ENCODE measurements around the gene GPR18.
A peak's percentile ranks its signal among the peaks of the same experiment; 100 is the strongest.
"Not testable (repeated sequence)": the region's sequence is repeated elsewhere in the genome, so short reads cannot be mapped to it uniquely, and the experiment has no call there.

Gene GPR18

DNA sequence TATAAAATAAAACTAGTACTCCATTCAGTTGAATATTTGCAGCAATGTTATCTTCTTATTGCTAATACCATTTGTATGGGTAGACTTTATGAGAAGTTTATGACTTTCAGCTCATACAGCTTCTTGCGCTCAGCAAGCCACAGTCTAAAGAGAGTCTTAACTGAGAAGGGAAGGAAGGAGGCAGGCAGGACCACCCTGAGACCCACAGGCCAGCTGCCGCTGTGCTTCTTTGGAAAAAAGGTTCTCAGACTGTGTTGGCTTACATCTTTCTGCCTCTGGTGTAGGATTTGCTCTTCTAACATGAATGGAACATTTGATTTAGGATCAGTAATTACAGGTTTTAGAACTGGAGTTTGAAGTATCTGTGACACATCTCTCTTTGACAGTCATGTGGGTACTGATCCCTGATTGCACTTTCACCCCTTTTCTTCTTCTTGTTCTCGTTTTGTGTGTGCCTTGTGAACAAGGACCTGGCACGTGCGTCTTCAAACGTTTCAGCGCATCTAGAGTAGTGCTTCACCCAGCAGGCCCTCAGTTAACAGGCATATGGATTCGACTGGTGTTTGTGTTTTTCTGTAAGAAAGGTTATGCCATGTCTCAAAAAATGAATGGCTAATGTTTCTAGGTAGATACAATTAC is 7.1 kb upstream of the GPR18 start:
- no peak for DNase-seq

DNA sequence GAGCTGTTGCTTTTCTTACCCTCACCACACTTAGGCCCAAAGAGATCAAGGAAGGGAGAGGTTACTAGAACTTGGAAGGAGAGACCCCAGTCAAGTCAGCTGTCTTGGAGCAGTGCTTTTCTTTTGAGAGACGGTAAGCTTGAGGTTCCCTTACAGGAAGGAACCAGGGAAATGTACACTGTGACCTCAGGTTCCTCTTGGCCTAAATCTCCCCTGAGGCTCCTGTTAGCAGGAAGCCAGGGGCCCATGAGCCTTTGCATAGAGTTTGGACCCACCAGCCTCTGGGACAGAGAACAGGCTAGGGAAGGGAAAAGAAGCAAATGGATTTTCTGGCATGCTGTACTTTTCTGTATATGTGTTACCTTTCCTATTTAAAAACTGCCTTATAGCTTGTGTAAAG is 5.9 kb upstream of the GPR18 start:
- DNase-seq: peak; percentile 47

DNA sequence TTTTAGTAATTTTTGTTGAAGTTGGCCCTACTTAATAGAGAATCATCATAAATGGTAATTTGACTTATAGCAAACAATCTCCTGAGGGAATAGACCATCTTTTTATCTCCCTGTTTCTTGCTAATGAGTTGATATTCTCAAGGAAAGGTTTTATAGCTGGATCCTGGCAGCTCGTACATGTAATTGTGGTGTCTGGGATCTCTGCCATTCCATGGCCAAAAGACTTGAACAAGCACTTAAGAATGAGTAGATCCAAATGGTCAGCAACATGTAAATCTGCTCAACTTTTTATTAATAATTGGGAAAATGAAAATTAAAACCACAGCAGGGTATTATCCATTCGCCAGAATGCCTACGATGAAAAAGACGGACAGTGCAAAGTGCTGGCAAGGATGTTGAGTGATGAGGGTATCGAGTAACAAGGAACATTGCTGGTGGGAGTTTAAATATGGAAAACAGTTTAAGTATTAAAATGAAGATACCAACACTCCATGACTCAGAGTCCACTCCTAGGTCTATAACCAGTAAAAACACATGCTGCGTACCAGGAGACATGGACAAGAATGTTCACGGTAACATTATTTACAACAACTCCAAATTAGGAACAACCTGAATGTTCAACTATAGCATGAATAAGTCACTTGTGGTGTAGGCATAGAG is 5.1 kb upstream of the GPR18 start:
- no peak for DNase-seq

DNA sequence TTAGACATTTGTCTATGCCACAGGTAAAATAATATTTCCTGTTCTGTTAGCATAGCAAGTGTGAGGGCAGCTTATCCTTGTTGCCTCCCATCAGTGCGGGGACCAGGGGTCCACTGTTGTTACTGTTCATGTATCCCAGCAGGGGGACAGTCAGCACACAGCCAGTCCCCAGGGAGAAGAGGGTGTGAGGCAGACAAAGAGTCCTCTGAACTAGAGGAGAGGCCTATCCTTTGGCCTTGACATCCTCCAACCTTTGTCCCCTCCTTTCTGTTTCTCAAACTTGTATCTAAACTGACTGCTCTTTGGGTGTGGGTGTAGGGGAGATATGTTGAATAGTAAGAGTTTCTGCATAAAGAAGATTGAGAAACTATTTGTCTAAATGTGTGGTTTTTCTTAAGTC is 2.9 kb upstream of the GPR18 start:
- DNase-seq: no peak

DNA sequence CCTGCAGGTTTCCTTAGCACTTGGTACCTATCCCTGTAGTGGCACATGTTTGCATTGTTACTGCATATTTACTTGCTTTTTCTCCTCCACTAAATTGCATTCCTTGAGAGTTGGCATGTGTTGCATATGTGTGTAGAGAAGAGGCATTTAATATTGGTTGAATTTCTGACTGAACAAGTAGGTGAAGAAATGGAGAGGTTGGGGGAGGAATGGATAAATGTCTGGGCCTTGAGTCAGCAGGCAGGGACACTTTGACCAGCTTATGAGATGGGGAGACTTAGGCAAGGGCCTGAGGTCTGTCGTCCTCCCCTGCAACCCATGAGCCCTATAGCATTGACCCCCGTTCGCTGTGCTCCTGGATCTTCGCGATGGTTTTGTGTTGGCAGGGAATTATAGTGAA is 2.0 kb upstream of the GPR18 start:
- no peak for DNase-seq

DNA sequence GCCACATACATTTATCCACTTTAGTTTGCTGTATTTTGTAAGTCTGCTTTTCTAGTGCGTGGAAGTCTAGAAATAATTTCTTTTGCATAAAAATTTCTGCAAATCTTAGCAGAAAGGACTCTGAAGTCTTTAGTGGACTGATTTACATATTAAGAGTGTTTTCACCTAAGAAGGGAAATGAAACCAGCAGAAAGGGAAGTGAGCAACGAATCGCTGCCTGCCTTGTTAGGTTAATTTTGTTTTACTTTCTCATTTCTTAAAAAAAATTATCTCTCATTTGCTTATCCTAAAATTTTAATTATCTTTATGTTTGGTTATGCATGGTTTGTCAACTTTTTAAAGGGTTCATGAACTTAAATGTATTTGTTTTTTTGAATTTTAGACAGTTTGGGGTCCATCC is 767 bp upstream of the GPR18 start:
- DNase-seq: no peak

DNA sequence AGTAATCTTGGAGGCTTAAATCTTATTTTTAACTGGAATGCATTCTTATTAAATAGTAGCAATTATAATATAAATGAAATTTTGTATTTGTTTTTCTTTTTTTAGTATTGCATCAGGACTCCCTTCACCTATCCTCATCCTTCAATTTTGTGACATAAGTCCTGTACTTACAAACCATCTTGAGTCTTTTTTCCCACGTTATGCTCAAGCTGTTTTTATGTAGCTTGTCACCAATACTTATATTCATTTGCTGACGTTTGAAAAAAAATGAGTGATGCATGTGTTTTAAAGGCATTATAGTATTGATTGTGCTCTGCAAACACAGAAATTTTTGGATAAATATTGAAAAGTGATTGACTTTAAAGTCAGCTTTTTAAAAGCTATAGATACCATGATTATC is 888 bp downstream of the GPR18 start:
- DNase-seq: no peak

DNA sequence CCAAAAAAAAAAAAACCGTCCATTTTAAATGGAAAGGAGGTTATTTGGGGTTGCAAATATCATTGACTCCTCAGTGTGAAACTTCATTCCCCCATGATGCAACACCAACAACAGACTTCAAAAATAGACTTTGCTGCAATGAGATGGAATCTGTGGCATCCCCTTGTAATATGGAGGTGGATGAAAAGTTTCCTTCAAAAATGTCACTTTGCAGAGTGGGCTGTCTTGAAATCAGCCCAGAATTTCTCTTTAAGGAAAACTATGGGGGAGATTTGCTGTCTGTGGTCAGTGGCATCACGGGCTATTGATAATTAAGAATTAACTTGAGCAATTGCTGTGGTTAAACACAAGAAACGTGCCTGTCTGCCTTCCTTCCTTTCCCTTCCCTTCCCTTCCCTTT is 1.5 kb downstream of the GPR18 start:
- no peak for DNase-seq

DNA sequence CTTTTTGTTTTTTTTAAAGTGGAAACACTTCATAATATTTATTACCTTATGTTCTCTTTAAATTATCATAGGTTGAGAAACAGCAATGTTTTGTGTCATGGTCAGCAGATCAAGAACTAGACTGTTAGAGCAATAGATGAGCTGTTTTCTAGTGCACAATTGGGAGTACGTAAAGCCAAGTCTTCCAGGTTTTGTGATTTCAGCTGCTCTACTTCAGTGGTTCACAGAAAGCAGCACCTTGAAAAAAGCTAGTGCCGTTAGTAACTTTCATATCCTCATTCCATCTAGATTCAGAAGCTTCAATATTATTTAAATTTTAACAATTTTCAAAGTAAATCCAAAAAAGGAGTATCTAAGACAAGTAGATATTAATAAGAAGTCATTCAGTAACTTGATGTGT is 1.9 kb downstream of the GPR18 start:
- no peak for DNase-seq

DNA sequence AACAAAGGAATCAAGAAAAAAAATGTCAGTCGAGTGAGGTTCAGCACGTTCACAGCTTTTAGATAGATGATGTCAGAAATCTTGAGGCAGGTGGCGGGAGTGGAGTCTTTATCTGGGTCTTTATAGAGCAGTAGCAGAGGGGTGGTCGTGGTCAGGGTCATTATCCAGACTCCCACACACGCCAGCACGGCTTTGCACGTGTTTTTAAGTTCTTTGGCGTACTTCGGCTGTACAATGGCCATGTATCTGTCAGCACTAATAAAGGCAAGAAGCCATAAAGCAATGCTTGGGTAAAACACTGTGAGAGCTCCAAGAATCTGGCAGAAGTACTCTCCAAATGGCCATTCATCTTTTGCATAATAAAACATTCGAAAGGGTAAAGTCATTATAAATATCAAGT is 2.9 kb downstream of the GPR18 start:
- no peak for DNase-seq

DNA sequence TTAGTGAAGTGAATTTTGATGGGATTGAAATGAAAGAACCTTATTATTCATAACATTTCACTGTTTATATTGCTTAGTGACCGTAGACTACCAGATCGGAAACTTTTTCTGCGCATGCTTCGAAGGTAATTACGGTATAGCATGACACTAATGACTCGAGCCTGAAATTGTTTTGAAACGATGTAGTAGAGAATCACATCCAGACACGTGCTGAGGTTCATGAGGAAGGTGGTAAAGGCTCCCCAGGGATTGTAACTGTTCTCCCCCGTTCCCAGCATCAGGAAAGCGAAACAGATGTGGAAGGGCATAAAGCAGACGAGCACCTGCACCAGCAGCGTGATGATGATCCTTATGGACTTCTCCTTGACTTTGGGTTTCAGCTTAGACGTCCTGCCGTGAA is 3.3 kb downstream of the GPR18 start:
- no peak for DNase-seq

DNA sequence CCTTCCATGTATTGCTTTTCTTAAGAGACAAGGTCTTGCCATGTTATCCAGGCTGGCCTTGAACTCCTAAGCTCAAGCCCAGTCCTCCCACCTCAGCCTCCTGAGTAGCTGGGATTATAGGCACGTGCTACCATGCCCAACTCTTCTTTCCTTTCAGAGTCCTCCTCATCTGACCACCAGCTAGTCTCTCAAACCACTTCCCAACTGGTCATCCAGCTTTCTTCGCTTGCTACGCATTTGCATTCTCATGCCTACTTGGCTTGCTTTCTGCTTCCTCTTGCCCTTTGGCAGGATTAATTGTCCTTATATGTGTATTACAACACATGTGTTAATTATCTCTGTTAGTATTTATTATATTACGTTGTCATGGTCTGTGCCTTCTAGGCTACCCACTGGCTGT is 6.3 kb downstream of the GPR18 start:
- no peak for DNase-seq

DNA sequence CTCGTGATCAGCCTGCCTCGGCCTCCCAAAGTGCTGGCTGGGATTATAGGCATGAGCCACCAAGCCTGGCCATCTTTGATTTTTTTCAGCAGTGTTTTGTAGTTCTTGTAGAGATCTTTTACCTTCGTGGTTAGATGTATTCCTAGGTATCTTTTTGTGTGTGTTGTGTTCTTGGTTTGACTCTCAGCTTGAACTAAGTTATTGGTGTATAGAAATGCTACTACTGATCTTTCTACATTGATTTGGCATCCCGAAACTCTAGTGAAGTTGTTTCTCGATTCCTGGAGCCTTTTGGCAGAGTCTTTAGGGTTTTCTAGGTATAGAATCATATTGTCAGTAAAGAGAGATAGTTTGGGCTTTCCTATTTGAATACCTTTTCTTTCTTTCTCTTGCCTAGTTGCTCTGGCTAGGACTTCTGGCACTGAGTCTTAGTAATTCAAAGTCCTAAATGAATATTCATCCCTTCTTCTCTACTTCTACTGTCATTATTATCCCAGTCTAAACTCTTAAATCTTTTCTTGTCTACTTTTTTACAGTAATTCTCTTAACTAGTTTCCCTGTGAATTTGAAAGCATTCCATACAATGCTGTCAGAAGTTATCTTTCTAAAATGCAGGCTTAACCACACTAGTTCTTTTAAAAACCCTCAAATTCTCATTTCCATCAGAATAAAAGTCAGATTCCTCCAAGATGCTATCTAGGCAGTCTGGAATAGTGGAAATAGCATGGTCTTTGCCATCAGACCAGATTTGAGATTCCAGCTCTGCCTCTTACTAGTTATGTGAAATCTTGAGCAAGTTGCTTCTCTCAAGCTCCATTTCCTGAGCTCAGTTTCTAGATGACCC is 7.0 kb downstream of the GPR18 start:
- no peak for DNase-seq

DNA sequence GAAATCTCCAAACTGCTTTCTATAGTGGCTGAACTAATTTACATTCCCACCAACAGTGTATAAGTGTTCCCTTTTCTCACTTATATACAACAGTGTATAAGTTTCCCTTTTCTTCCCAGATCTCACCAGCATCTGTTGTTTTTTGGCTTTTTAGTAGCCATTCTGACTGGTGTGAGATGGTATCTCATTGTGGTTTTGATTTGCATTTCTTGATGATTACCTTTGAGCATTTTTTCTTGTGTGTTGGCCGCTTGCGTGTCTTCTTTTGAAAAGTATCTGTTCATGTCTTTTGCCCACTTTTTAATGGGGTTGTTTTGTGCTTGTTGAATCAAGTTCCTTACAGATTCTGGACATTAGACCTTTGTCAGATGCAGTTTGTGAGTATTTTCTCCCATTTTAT is 8.6 kb downstream of the GPR18 start:
- DNase-seq: not testable (repeated sequence)

DNA sequence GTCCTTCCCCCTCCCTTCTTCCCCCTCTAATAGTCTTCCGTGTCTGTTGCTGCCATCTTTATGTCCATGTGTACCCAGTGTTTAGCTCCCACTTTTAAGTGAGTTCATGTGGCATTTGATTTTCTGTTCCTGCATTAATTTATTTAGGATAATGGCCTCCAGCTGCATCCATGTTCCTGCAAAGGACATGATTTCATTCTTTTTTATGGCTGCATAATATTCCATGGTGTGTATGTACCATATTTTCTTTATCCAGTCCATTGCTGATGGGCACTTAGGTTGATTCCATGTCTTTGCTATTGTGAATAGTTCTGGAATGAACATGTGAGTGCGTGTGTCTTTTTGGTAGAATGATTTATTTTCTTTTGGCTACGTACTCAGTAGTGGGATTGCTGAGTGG is 9.0 kb downstream of the GPR18 start:
- not testable (repeated sequence) for DNase-seq

DNA sequence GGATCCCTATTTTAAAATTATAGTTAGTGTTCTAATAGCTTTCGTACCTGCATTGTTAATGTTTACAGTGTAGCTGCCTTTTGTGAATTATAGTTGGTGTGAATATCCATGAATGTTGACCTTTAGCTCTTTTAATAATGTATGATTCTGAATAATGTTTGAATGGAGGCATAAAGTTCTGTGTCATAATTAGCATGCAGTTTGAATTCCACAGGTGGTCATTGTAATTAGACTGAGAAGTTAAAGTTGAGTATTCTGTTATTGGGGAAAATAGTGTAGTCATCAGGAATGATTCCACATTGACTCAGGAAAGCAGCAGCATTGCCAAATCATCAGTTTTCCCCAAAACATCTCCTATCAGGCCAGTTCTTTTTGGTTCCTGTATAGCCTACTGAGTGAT is 12.1 kb downstream of the GPR18 start:
- no peak for DNase-seq

DNA sequence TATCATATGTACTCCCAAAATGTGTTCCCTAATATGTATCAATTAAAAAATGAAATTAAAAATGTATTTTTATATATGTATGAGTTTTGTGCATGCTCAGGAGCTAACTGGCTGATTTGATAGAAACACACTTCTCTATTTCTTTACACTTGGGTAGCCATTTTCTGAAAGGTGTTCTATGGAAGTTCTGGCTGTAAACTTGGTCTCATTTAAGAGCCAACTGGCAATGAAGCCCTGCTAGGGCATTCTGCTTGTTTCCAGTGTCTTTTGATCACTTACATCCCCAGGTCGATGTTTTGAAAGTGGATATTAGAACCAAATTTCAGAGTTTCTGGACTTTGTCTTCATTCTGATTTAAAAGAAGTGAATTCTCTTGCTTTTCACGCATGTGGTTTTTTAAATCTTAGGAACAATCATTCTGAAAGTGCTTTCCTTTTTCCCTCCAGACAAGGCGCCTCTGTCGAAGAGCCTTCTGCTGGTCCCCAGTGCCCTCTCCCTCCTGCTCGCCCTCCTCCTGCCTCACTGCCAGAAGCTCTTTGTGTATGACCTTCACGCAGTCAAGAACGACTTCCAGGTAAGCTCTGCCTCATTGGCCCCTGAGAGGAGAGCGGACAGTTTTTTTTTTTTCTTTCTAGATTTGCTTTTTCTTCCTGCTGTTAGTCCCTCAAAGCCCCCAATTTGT is 20.1 kb downstream of the GPR18 start:
- DNase-seq: no peak

DNA sequence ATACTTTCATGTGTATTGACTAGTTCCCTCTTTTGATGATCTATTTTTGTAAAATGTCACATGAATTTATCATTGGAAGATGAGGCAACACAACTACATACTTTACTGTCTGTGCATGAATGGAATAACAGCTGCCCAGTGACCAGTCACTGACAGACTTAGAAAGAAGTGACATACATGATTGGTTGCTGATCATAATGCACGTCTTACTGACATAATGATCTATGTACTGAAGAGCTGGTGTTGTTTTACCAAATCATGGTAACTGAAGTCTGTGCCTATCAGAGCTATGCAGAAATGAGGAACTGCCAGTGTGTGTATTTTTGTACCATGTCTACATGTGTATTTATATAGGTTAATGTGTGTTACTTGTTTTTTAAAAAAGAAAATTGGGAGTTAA is 26.5 kb downstream of the GPR18 start:
- DNase-seq: peak; percentile 30

DNA sequence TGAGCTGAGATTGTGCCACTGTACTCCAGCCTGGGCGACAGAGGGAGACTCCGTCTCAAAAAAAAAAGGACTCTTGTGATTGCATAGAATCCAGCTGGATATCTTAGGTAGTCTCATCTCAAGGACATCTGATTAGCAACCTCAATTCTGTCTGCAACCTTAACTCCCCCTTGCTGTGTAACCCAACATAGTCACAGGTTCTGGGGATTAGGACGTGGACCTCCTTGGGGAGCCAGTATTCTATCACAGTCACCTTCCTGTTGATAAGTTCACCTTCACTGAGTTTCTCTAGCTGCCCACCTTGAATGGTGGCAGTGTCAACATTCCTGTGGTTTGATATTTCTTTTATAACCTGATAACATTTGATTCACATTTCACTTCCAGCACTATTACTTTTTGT is 27.2 kb downstream of the GPR18 start:
- DNase-seq: no peak

DNA sequence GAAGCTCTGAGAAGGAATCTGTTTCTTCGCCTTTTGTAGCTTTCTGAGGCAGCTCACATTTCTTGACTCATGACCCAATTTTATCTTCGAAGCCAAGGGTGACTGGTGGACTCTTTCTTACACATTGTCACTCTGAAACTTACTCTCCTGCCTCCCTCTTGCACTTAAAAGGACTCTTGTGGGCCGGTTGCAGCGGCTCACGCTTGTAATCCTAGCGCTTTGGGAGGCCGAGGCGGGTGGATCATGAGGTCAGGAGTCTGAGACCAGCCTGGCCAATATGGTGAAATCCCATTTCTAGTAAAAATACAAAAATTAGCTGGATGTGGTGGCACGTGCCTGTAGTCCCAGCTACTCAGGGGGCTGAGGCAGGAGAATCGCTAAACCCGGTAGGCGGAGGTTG is 27.6 kb downstream of the GPR18 start:
- DNase-seq: not testable (repeated sequence)

DNA sequence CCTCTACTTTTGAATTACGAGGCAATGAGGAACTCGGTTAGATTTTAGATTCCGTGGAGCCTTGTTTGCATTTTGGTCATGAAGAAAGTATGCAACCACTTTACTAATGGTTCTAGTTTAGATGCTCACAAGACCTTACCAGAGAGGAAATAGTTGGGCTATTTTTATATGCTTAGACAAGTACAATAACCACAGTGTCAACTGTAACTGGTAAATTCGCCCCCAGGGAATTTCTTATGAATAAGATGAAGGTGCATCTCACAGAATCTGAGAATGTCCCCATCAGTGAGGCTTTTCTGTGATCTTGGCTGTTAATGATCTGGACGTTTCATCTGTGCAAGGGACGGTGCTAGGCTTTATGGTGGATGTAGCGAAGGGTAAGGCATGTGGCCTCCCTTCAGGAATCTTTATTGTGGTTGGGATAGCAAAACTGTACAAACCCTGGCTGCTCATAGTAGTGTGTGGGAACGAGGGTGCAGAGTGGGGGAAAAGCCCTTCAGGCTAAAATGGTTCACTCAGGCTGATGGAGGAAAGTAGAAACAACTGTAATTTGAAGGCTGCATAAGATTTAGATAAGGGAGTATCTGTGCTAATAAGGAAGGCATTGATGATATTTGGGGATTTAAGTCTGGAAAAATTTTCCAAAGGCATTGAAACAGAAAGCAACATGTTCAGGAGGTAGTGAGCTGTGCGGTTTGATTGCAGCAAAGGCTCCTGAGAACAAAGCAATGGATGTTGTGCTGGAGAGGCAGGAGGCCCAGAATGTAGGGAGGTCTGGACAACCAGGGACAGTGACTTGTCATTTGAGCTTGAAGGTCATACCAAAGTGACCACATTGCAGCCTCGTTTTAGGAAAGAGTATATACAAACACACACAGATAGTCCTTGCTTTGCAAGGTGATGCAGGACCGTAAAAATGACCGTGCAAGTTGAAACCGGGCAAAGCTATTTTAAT is 29.2 kb downstream of the GPR18 start:
- DNase-seq: peak; percentile 32

DNA sequence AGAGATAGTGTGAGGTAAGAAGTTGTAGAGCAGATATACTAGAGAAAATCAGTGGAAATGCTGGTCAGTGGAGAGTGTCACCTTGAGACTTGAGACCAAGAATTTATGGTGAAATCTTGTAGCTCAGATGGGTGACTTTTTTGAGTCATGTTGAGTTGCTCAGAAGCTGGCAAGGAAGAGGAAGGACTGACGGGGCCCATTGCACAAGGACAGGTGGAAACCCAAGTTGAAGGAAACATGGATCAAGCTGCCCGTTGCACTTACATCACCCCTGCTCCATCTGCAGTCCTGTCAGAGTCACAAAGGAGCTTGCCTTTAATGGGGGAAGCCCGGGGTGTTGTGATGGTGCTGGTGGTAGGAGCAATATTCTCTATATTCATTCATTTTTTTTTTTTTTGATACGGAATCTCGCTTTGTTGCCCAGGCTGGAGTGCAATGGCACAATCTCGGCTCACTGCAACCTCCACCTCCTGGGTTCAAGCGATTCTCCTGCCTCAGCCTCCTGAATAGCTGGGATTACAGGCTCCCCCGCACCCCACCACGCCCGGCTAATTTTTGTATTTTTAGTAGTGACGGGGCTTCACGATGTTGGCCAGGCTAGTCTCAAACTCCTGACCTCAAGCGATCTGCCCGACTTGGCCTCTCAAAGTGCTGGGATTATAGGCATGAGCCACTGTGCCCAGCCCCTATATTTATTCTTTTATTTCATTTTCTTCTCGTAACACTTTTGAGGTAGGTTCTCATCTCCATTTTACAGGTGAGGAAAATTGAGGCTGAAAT is 30.1 kb downstream of the GPR18 start:
- DNase-seq: no peak

Measured in KG1 (cell line).